PC-9 (cell line): ENCODE data around the gene SPHK2.

ENCODE experiments used
- CTCF ChIP-seq: fragments of 200-600 bp; sonication (generic); conservative IDR thresholded peaks from 2 replicates; pipeline ENCODE4 v1.6.1; 2017; ENCODE audit warnings: mixed run types, antibody characterized with exemption, mild to moderate bottlenecking, moderate library complexity
- EZH2 ChIP-seq: fragments of 200-600 bp; sonication (generic); IDR thresholded peaks from 2 replicates; pipeline ENCODE4 v1.8.0; 2017; ENCODE audit warnings: antibody characterized with exemption, low read depth

- no peak for TF ChIP-seq CTCF
- TF ChIP-seq EZH2, result no peak
These were observed 8.0 kb downstream of the SPHK2 start for GRCh38 chr19:48627201-48627864.
